ENCODE results near the gene TOMT.
A peak's percentile ranks its signal among the peaks of the same experiment; 100 is the strongest.

GRCh38 chr11:72069787-72070251 lies 35.9 kb upstream of the TOMT start:
- TF ChIP-seq CTCF (IDR thresholded peaks at IDR 0.05; ENCODE audit: extremely low read depth in 1 of 2, insufficient read depth in 1 of 2, low read depth in 1 of 2, low read length in 2 of 2): no peak
- TF ChIP-seq POLR2A (IDR thresholded peaks at IDR 0.05; ENCODE audit: low read depth, low read length): peak; percentile 64
- no peak for TF ChIP-seq GATA2 (IDR thresholded peaks at IDR 0.05; ENCODE audit: insufficient read depth, insufficient read length, low read depth, low read length)
- no peak for TF ChIP-seq EZH2 (IDR thresholded peaks at IDR 0.05; ENCODE audit: borderline replicate concordance, low read depth, low read length, severe bottlenecking)
- TF ChIP-seq POLR2AphosphoS5 (IDR thresholded peaks at IDR 0.05; ENCODE audit: insufficient read depth, low read depth, low read length): peak; percentile 72
- TF ChIP-seq JUN (IDR thresholded peaks at IDR 0.05; ENCODE audit: borderline replicate concordance, insufficient read depth, insufficient read length, low read depth): peak; percentile 12

Data from endothelial cell of umbilical vein (primary cell).